GM19438 (cell line): ENCODE results near the gene SLC25A39.

ENCODE experiments used
- ATAC-seq: cut with Tn5 transposase; IDR thresholded peaks from one replicate; pipeline ENCODE4 v1.9.1; 2021; ENCODE audit warnings: low read depth; ENCODE audit not compliant: unreplicated experiment

Gene SLC25A39

GRCh38 chr17:44314869-44315661, 9.6 kb downstream of the SLC25A39 start:
- no peak for ATAC-seq

GRCh38 chr17:44314524-44314868, 10.1 kb downstream of the SLC25A39 start:
- ATAC-seq = no peak

- no peak for ATAC-seq
Observed at GRCh38 chr17:44314031-44314430, 10.6 kb downstream of the SLC25A39 start.

- no peak for ATAC-seq
Observed at GRCh38 chr17:44312396-44313104, 12.1 kb downstream of the SLC25A39 start.

- ATAC-seq = no peak
Observed at GRCh38 chr17:44311562-44312181, 13.0 kb downstream of the SLC25A39 start.

- no peak for ATAC-seq
Observed at GRCh38 chr17:44310609-44311376, 13.8 kb downstream of the SLC25A39 start.

GRCh38 chr17:44310188-44310587, 14.4 kb downstream of the SLC25A39 start:
- ATAC-seq = no peak

GRCh38 chr17:44309472-44309871, 15.2 kb downstream of the SLC25A39 start:
- ATAC-seq = no peak

GRCh38 chr17:44308865-44309264, 15.8 kb downstream of the SLC25A39 start:
- ATAC-seq = no peak

GRCh38 chr17:44308320-44308818, 16.3 kb downstream of the SLC25A39 start, which contains the start of gene RUNDC3A:
Gene RUNDC3A (plus strand): TSS chr17:44308601. CDS start chr17:44308833, 232 bp downstream.
- ATAC-seq = peak; percentile 64

- ATAC-seq = no peak
Observed at GRCh38 chr17:44307387-44308186, 17.0 kb downstream of the SLC25A39 start.

GRCh38 chr17:44304651-44305050, 20.0 kb downstream of the SLC25A39 start:
- no peak for ATAC-seq

- no peak for ATAC-seq
Observed at GRCh38 chr17:44297975-44298374, 26.6 kb downstream of the SLC25A39 start.

GRCh38 chr17:44293509-44294226, 31.0 kb downstream of the SLC25A39 start:
- no peak for ATAC-seq

- ATAC-seq = no peak
Observed at GRCh38 chr17:44287651-44288050, 37.0 kb downstream of the SLC25A39 start.

- ATAC-seq = no peak
Observed at GRCh38 chr17:44284024-44284400, 40.6 kb downstream of the SLC25A39 start.

GRCh38 chr17:44283344-44284023, 41.1 kb downstream of the SLC25A39 start:
- no peak for ATAC-seq

- no peak for ATAC-seq
Observed at GRCh38 chr17:44282264-44282663, 42.4 kb downstream of the SLC25A39 start.

- no peak for ATAC-seq
Observed at GRCh38 chr17:44281570-44281969, 43.1 kb downstream of the SLC25A39 start.
